ENCODE measurements around the gene EDIL3. TPM values are rescaled to one million over a fixed set of nuclear protein-coding genes. Genes with fewer than 3 reads are reported as not detected.

The EDIL3 gene
- total and polyA plus RNA-seq, 4 donors = 8.3 to 66.0 (median 11.0) TPM

- no peak for TF ChIP-seq CTCF (IDR thresholded peaks at IDR 0.05; ENCODE audit: control extremely low read depth, extremely low read depth)
- ATAC-seq (ENCODE audit: insufficient read depth, low FRiP score) (no peak), DNase-seq (no peak)
- H3K9ac ChIP-seq (ENCODE audit: insufficient read depth in 1 of 2, low read length in 2 of 2) = no peak overlapping the region
- no peak overlapping the region for H3K27ac ChIP-seq (ENCODE audit: low read depth in 1 of 2, low read length in 1 of 2)
- H3K4me3 ChIP-seq = no peak overlapping the region
- H3K4me1 ChIP-seq (ENCODE audit: control insufficient read depth in 5 of 5, insufficient read depth in 5 of 5, low read length in 5 of 5) = no peaks in the 10 kb centered on the region
- H3K9me3 ChIP-seq (ENCODE audit: control insufficient read depth in 4 of 4, insufficient read depth in 3 of 4, low read length in 3 of 4) = no peaks in the 10 kb centered on the region
- H3K27me3 ChIP-seq (ENCODE audit: control insufficient read depth in 3 of 3, insufficient read depth in 3 of 3, low read length in 2 of 3) = no peaks in the 10 kb centered on the region
- H3K36me3 ChIP-seq (ENCODE audit: control insufficient read depth in 4 of 4, insufficient read depth in 4 of 4, low read length in 4 of 4) = no peaks in the 10 kb centered on the region
Measured at GRCh38 chr5:84362061-84362720, 22.5 kb downstream of the EDIL3 start.

- no peak overlapping the region for H3K27ac ChIP-seq (ENCODE audit: low read depth in 1 of 2, low read length in 1 of 2)
- H3K4me1 ChIP-seq (ENCODE audit: control insufficient read depth in 5 of 5, insufficient read depth in 5 of 5, low read length in 5 of 5) = no peaks in the 10 kb centered on the region
- no peak overlapping the region for H3K9ac ChIP-seq (ENCODE audit: insufficient read depth in 1 of 2, low read length in 2 of 2)
- H3K36me3 ChIP-seq (ENCODE audit: control insufficient read depth in 4 of 4, insufficient read depth in 4 of 4, low read length in 4 of 4) = no peaks in the 10 kb centered on the region
- no peaks in the 10 kb centered on the region for H3K27me3 ChIP-seq (ENCODE audit: control insufficient read depth in 3 of 3, insufficient read depth in 3 of 3, low read length in 2 of 3)
- 85% methylated on average over 2 of the region's 2 CpGs for WGBS, 2 donors
- no peak for TF ChIP-seq CTCF (IDR thresholded peaks at IDR 0.05; ENCODE audit: control extremely low read depth, extremely low read depth)
- no peaks in the 10 kb centered on the region for H3K9me3 ChIP-seq (ENCODE audit: control insufficient read depth in 4 of 4, insufficient read depth in 3 of 4, low read length in 3 of 4)
- no peak for ATAC-seq (ENCODE audit: insufficient read depth, low FRiP score)
- H3K4me3 ChIP-seq = no peak overlapping the region
- no peak for DNase-seq
Measured at GRCh38 chr5:84361572-84361971, 23.1 kb downstream of the EDIL3 start.

- DNase-seq (no peak), ATAC-seq (ENCODE audit: insufficient read depth, low FRiP score) (no peak)
- no peaks in the 10 kb centered on the region for H3K27me3 ChIP-seq (ENCODE audit: control insufficient read depth in 3 of 3, insufficient read depth in 3 of 3, low read length in 2 of 3)
- H3K9ac ChIP-seq (ENCODE audit: insufficient read depth in 1 of 2, low read length in 2 of 2) = no peak overlapping the region
- H3K36me3 ChIP-seq (ENCODE audit: control insufficient read depth in 4 of 4, insufficient read depth in 4 of 4, low read length in 4 of 4) = no peaks in the 10 kb centered on the region
- TF ChIP-seq CTCF (IDR thresholded peaks at IDR 0.05; ENCODE audit: control extremely low read depth, extremely low read depth) = no peak
- WGBS, 2 donors = 93 to 97% methylated on average over 3 of the region's 3 CpGs
- no peak overlapping the region for H3K4me3 ChIP-seq
- H3K27ac ChIP-seq (ENCODE audit: low read depth in 1 of 2, low read length in 1 of 2) = no peak overlapping the region
- H3K4me1 ChIP-seq (ENCODE audit: control insufficient read depth in 5 of 5, insufficient read depth in 5 of 5, low read length in 5 of 5) = no peaks in the 10 kb centered on the region
- no peaks in the 10 kb centered on the region for H3K9me3 ChIP-seq (ENCODE audit: control insufficient read depth in 4 of 4, insufficient read depth in 3 of 4, low read length in 3 of 4)
Measured at GRCh38 chr5:84360056-84360455, 24.6 kb downstream of the EDIL3 start.

- no peak for TF ChIP-seq CTCF (IDR thresholded peaks at IDR 0.05; ENCODE audit: control extremely low read depth, extremely low read depth)
- Histone ChIP-seq H3K27me3 (ENCODE audit: control insufficient read depth in 3 of 3, insufficient read depth in 3 of 3, low read length in 2 of 3) (no peaks in the 10 kb centered on the region), H3K9ac (ENCODE audit: insufficient read depth in 1 of 2, low read length in 2 of 2) (no peak overlapping the region), H3K9me3 (ENCODE audit: control insufficient read depth in 4 of 4, insufficient read depth in 3 of 4, low read length in 3 of 4) (no peaks in the 10 kb centered on the region), H3K36me3 (ENCODE audit: control insufficient read depth in 4 of 4, insufficient read depth in 4 of 4, low read length in 4 of 4) (no peaks in the 10 kb centered on the region), H3K4me1 (ENCODE audit: control insufficient read depth in 5 of 5, insufficient read depth in 5 of 5, low read length in 5 of 5) (no peaks in the 10 kb centered on the region), H3K4me3 (no peak overlapping the region), H3K27ac (ENCODE audit: low read depth in 1 of 2, low read length in 1 of 2) (no peak overlapping the region)
- no peak for DNase-seq
- 93 to 94% methylated on average over 4 of the region's 4 CpGs for WGBS, 2 donors
- no peak for ATAC-seq (ENCODE audit: insufficient read depth, low FRiP score)
Measured at GRCh38 chr5:84354101-84354500, 30.6 kb downstream of the EDIL3 start.

All from lung (tissue), 12 donors.